Gastrocnemius medialis (tissue), 4 donors: ENCODE data around the gene AUTS2.

Experiments
- POLR2A ChIP-seq, 2 donors: fragments of 450-650 bp; IDR thresholded peaks; one replicate each; pipeline ENCODE4 v1.6.1; 2017; ENCODE audit warnings: antibody characterized with exemption in 2 of 2, mild to moderate bottlenecking in 2 of 2, moderate library complexity in 2 of 2
- TF ChIP-seq, protein P1 (sequence below), 5 experiments: fragments of 450-650 bp in 3 of 5; fragments of 200-600 bp in 2 of 5; sonication (generic) in 2 of 5; IDR thresholded peaks in 4 of 5; conservative IDR thresholded peaks in 1 of 5; 1 replicate in 4 of 5; 2 replicates in 1 of 5; pipeline ENCODE4 v1.5.1; 2016 to 2019; ENCODE audit warnings: antibody characterized with exemption in 5 of 5, mild to moderate bottlenecking in 3 of 5, moderate library complexity in 3 of 5

DNA sequence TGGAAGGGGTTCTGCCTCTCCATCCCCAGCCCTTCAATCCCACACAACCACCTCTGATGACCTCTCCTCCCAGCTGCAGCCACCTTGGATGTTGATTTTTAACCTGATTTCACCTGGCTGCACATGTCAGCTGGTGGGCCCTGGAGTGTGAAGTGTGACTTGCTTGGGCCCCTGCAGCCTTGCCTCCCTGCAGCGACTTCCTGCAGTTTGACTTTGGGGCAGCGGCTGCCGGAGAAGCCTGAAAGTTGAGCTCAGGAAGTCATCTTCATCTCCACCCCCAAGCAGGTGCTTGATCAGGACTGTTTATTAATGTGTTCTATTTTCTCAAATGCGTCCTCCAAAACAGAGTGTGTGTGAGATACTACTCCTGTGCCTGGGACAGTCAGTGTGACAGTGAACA lies 858.4 kb downstream of the AUTS2 start:
- TF ChIP-seq, protein P1, sequence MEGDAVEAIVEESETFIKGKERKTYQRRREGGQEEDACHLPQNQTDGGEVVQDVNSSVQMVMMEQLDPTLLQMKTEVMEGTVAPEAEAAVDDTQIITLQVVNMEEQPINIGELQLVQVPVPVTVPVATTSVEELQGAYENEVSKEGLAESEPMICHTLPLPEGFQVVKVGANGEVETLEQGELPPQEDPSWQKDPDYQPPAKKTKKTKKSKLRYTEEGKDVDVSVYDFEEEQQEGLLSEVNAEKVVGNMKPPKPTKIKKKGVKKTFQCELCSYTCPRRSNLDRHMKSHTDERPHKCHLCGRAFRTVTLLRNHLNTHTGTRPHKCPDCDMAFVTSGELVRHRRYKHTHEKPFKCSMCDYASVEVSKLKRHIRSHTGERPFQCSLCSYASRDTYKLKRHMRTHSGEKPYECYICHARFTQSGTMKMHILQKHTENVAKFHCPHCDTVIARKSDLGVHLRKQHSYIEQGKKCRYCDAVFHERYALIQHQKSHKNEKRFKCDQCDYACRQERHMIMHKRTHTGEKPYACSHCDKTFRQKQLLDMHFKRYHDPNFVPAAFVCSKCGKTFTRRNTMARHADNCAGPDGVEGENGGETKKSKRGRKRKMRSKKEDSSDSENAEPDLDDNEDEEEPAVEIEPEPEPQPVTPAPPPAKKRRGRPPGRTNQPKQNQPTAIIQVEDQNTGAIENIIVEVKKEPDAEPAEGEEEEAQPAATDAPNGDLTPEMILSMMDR (IDR thresholded peaks at IDR 0.05 in 4 of 5, conservative IDR thresholded peaks at IDR 0.05 in 1 of 5), result no peak
- no peak for TF ChIP-seq POLR2A (IDR thresholded peaks at IDR 0.05)
